HCT116 (cell line): ENCODE measurements around the gene FOXP1. TPM values are rescaled to one million over a fixed set of nuclear protein-coding genes. Genes with fewer than 3 reads are reported as not detected.

Experiments used
- ATAC-seq: fragments of 200-7000 bp; cut with Tn5 transposase; 2 replicates; pipeline ENCODE4 v1.9.1; 2020; ENCODE audit warnings: mild to moderate bottlenecking, moderate library complexity
- BruUV-seq: library from RNA; stranded (reverse); fragments of 400-500 nt; replicated peaks from 2 replicates; lab custom pipeline; 2021; lab: Mats Ljungman, UMichigan
- CTCF ChIA-PET: fragments of 300-600 bp; sonication (Branson Sonifier 250); formaldehyde crosslinking; loops from one replicate; lab custom pipeline; 2021; ENCODE audit warnings: antibody characterized with exemption; lab: Charles Lee
- POLR2A ChIA-PET: fragments of 300-600, 350-600 bp; sonication (Branson Sonifier 250); formaldehyde crosslinking; loops from one replicate; lab custom pipeline; 2021; ENCODE audit warnings: antibody characterized with exemption; lab: Charles Lee
- RAD21 ChIA-PET, 2 experiments: fragments of 300-600 bp; sonication (Branson Sonifier 250); formaldehyde crosslinking; loops; one replicate each; lab custom pipeline; 2023; ENCODE audit warnings: low total read pairs in 2 of 2; ENCODE audit not compliant: uncharacterized antibody in 2 of 2, unreplicated experiment in 2 of 2, low non-redundant PET in 1 of 2; lab: Charles Lee
- DNase-seq: peaks from one replicate; pipeline ENCODE4 v3.0.0-alpha.2; 2010; ENCODE audit warnings: low read depth, low spot score
- H2AFZ ChIP-seq: fragments of 200-600 bp; shearing (Covaris generic), sonication (generic); 2 replicates; pipeline ENCODE4 v1.6.1; 2017; ENCODE audit warnings: low read depth, mixed run types, mixed read lengths, antibody characterized with exemption, low read length; ENCODE audit not compliant: poor library complexity, severe bottlenecking
- H3K27ac ChIP-seq: 2 replicates; pipeline ENCODE4 v1.5.1; 2012; ENCODE audit warnings: low read depth, low read length
- H3K27me3 ChIP-seq: fragments of 200-600 bp; sonication (generic); 2 replicates; pipeline ENCODE4 v1.6.1; 2016; ENCODE audit warnings: mixed run types, low read length, mixed read lengths; ENCODE audit not compliant: insufficient read depth
- H3K36me3 ChIP-seq, 2 experiments: fragments of 200-500 bp in 1 of 2; fragments of 200-600 bp in 1 of 2; sonication (Bioruptor generic) in 1 of 2; sonication (generic) in 1 of 2; 2 replicates each; pipeline versions ENCODE4 v1.5.1 to v1.6.1; 2014 to 2016; ENCODE audit warnings: low read length in 2 of 2, inconsistent platforms in 1 of 2, mixed read lengths in 1 of 2, mixed run types in 1 of 2; ENCODE audit not compliant: insufficient read depth in 2 of 2, control insufficient read depth in 1 of 2
- H3K4me1 ChIP-seq, 2 experiments: fragments of 200-600 bp in 1 of 2; sonication (generic) in 1 of 2; 2 replicates each; pipeline versions ENCODE4 v1.5.1 to v1.6.1; 2012 to 2017; ENCODE audit warnings: low read length in 2 of 2, inconsistent platforms in 1 of 2, mild to moderate bottlenecking in 1 of 2, mixed read lengths in 1 of 2, mixed run types in 1 of 2, moderate library complexity in 1 of 2; ENCODE audit not compliant: insufficient read depth in 2 of 2, control insufficient read depth in 1 of 2
- H3K4me2 ChIP-seq: fragments of 200-600 bp; sonication (generic); 2 replicates; pipeline ENCODE4 v1.6.1; 2017; ENCODE audit warnings: mixed run types, low read length, mixed read lengths
- H3K4me3 ChIP-seq, 2 experiments: fragments of 200-600 bp in 1 of 2; sonication (generic) in 1 of 2; replicated peaks in 1 of 2; 2 replicates each; pipeline ENCODE4 v1.5.1; 2011 to 2016; ENCODE audit warnings: low read length in 2 of 2, control low read depth in 1 of 2, low read depth in 1 of 2, mild to moderate bottlenecking in 1 of 2, mixed read lengths in 1 of 2, mixed run types in 1 of 2
- H3K79me2 ChIP-seq: fragments of 200-600 bp; sonication (generic); 2 replicates; pipeline ENCODE4 v1.6.1; 2017; ENCODE audit warnings: mild to moderate bottlenecking, mixed run types, low read length, moderate library complexity, mixed read lengths; ENCODE audit not compliant: insufficient read depth
- H3K9ac ChIP-seq: fragments of 200-600 bp; sonication (generic); 2 replicates; pipeline ENCODE4 v1.6.1; 2016; ENCODE audit warnings: low read length, mixed read lengths
- H3K9me2 ChIP-seq: fragments of 200-600 bp; sonication (generic), shearing (Covaris generic); 2 replicates; pipeline ENCODE4 v1.6.1; 2017; ENCODE audit warnings: mixed run types, mild to moderate bottlenecking, moderate library complexity; ENCODE audit not compliant: insufficient read depth
- H3K9me3 ChIP-seq, 2 experiments: fragments of 200-500 bp in 1 of 2; fragments of 200-600 bp in 1 of 2; sonication (Bioruptor generic) in 1 of 2; sonication (generic) in 1 of 2; 2 replicates each; pipeline ENCODE4 v1.6.1; 2014 to 2017; ENCODE audit warnings: low read length in 2 of 2, mixed read lengths in 2 of 2, inconsistent platforms in 1 of 2, low read depth in 1 of 2, mild to moderate bottlenecking in 1 of 2, mixed run types in 1 of 2, moderate library complexity in 1 of 2; ENCODE audit not compliant: control insufficient read depth in 1 of 2, insufficient read depth in 1 of 2
- H4K20me1 ChIP-seq: fragments of 200-600 bp; sonication (generic), shearing (Covaris generic); 2 replicates; pipeline ENCODE4 v1.6.1; 2017; ENCODE audit warnings: mixed run types, mild to moderate bottlenecking, moderate library complexity; ENCODE audit not compliant: insufficient read depth
- CBX3 ChIP-seq: IDR thresholded peaks from 2 replicates; pipeline ENCODE4 v1.6.1; 2012; ENCODE audit warnings: low read depth
- EGR1 ChIP-seq: IDR thresholded peaks from 2 replicates; pipeline ENCODE4 v1.6.1; 2012; ENCODE audit warnings: low read depth
- ELF1 ChIP-seq: IDR thresholded peaks from 2 replicates; pipeline ENCODE4 v1.6.1; 2012; ENCODE audit warnings: low read depth, borderline replicate concordance
- EZH2 ChIP-seq: fragments of 200-600 bp; sonication (generic); IDR thresholded peaks from 2 replicates; pipeline ENCODE4 v1.6.1; 2017; ENCODE audit warnings: antibody characterized with exemption, mixed run types
- FOSL1 ChIP-seq: IDR thresholded peaks from 2 replicates; pipeline ENCODE4 v1.6.1; 2012; ENCODE audit warnings: low read depth
- JUND ChIP-seq: IDR thresholded peaks from 2 replicates; pipeline ENCODE4 v1.6.1; 2012
- POLR2A ChIP-seq: IDR thresholded peaks from 2 replicates; pipeline ENCODE4 v1.7.0; 2011; ENCODE audit warnings: borderline replicate concordance; ENCODE audit not compliant: insufficient read depth, insufficient read length; ENCODE audit errors: extremely low read depth
- POLR2AphosphoS5 ChIP-seq: IDR thresholded peaks from 2 replicates; pipeline ENCODE4 v1.6.1; 2011; ENCODE audit warnings: mild to moderate bottlenecking, low read depth, low read length, moderate library complexity
- RAD21 ChIP-seq: IDR thresholded peaks from 2 replicates; pipeline ENCODE4 v1.6.1; 2012; ENCODE audit warnings: low read depth, mild to moderate bottlenecking
- SIN3A ChIP-seq: IDR thresholded peaks from 2 replicates; pipeline ENCODE4 v1.6.1; 2012; ENCODE audit warnings: low read depth
- SRF ChIP-seq: IDR thresholded peaks from 2 replicates; pipeline ENCODE4 v1.6.1; 2012; ENCODE audit warnings: low read depth
- TCF7L2 ChIP-seq: IDR thresholded peaks from 2 replicates; pipeline ENCODE4 v1.7.0; 2011; ENCODE audit warnings: borderline replicate concordance, inconsistent platforms; ENCODE audit not compliant: insufficient read depth, insufficient read length; ENCODE audit errors: extremely low read depth
- ZFX ChIP-seq: fragments of 450-650 bp; IDR thresholded peaks from 2 replicates; pipeline ENCODE4 v1.6.1; 2017
- ZNF274 ChIP-seq: fragments of 200-500 bp; sonication (Bioruptor generic); IDR thresholded peaks from 2 replicates; pipeline ENCODE4 v1.6.1; 2014; ENCODE audit warnings: mild to moderate bottlenecking, low read depth, low read length, inconsistent platforms
- intact Hi-C: fragments of 100-400 bp; cut with micrococcal nuclease; formaldehyde crosslinking; loops from 2 replicates; pipeline ENCODE4 v1.10.0; 2022
- total RNA-seq: library from RNA; stranded (reverse); gene quantifications from one replicate; pipeline ENCODE4 v1.2.1, GENCODE V29; 2021; ENCODE audit not compliant: unreplicated experiment
- TF ChIP-seq, protein P1 (sequence below): IDR thresholded peaks from 2 replicates; pipeline ENCODE4 v1.6.1; 2012
- TF ChIP-seq, protein P2 (sequence below): IDR thresholded peaks from 2 replicates; pipeline ENCODE4 v1.6.1; 2011; ENCODE audit warnings: mild to moderate bottlenecking, low read length, moderate library complexity; ENCODE audit not compliant: insufficient replicate concordance; ENCODE audit errors: extremely low read depth
- TF ChIP-seq, protein P3 (sequence below): IDR thresholded peaks from 2 replicates; pipeline ENCODE4 v1.6.1; 2012
- TF ChIP-seq, protein P4 (sequence below): IDR thresholded peaks from 2 replicates; pipeline ENCODE4 v1.6.1; 2012; ENCODE audit warnings: low read depth

Gene FOXP1
- total RNA-seq, 1 experiment from 2014 or later = 11.4 TPM

DNA sequence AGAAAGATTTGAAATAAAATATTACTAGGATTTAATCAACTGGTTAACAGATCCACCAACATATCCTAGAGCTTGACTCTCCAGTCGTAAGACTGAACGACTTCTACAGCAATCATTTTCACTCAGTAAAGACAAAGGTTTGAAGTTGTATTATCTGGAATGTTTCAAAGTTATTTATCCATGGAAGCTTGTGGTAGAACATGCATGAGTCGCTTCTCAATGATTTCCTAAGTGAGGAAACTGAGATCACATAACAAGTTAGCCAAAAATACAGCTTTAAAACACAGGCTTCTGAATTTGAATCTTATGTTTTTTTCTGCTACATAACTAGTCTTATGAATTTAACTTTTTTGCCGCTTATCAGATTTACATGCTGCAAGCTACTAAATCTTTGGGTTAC, 241.8 kb downstream of the FOXP1 start:
- no peaks in the 10 kb centered on the region for H3K9me2 ChIP-seq
- ChIA-PET POLR2A (no interaction called here), RAD21 (no interaction called here), CTCF (no interaction called here)
- TF ChIP-seq SRF = no peak
- TF ChIP-seq ZNF274 = no peak
- TF ChIP-seq, protein P1, sequence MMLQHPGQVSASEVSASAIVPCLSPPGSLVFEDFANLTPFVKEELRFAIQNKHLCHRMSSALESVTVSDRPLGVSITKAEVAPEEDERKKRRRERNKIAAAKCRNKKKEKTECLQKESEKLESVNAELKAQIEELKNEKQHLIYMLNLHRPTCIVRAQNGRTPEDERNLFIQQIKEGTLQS = no peak
- H4K20me1 ChIP-seq = no peaks in the 10 kb centered on the region
- BruUV-seq = no TSS peak
- no peak overlapping the region for H3K4me3 ChIP-seq
- no peaks in the 10 kb centered on the region for H3K9me3 ChIP-seq
- no peak overlapping the region for H3K27ac ChIP-seq
- no peaks in the 10 kb centered on the region for H3K4me1 ChIP-seq
- H3K79me2 ChIP-seq = no peaks in the 10 kb centered on the region
- intact Hi-C loops = no loop called here
- no peak for DNase-seq
- no peak overlapping the region for H2AFZ ChIP-seq
- H3K9ac ChIP-seq = no peak overlapping the region
- no peak for ATAC-seq
- no peaks in the 10 kb centered on the region for H3K27me3 ChIP-seq
- no peaks in the 10 kb centered on the region for H3K36me3 ChIP-seq
- no peak overlapping the region for H3K4me2 ChIP-seq

DNA sequence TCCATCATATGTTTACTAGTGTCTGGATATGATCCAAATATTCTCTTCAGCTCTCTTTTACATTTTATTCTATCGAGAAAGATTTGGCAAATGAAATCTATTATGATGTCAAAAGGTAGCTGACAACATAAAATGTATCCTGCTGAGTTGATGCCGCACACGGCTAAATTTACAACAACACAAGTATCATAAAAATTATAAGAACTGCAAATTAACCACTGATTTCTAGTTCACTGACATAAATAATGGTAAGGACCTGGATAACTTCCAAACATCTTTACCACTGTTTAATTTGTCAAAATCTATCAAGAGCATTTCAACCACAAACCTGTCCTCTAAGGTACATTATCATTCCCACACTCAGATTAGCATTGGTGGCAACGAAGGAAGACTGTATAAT, 244.5 kb downstream of the FOXP1 start:
- ATAC-seq = no peak
- TF ChIP-seq SIN3A (no peak), TCF7L2 (no peak), CBX3 (no peak), EZH2 (no peak), JUND (no peak), FOSL1 (no peak), POLR2A (no peak), ELF1 (no peak), EGR1 (no peak), POLR2AphosphoS5 (no peak), ZFX (no peak), RAD21 (no peak)
- TF ChIP-seq, protein P2, sequence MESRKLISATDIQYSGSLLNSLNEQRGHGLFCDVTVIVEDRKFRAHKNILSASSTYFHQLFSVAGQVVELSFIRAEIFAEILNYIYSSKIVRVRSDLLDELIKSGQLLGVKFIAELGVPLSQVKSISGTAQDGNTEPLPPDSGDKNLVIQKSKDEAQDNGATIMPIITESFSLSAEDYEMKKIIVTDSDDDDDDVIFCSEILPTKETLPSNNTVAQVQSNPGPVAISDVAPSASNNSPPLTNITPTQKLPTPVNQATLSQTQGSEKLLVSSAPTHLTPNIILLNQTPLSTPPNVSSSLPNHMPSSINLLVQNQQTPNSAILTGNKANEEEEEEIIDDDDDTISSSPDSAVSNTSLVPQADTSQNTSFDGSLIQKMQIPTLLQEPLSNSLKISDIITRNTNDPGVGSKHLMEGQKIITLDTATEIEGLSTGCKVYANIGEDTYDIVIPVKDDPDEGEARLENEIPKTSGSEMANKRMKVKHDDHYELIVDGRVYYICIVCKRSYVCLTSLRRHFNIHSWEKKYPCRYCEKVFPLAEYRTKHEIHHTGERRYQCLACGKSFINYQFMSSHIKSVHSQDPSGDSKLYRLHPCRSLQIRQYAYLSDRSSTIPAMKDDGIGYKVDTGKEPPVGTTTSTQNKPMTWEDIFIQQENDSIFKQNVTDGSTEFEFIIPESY = no peak
- TF ChIP-seq, protein P3, sequence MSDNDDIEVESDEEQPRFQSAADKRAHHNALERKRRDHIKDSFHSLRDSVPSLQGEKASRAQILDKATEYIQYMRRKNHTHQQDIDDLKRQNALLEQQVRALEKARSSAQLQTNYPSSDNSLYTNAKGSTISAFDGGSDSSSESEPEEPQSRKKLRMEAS = no peak
- TF ChIP-seq, protein P4, sequence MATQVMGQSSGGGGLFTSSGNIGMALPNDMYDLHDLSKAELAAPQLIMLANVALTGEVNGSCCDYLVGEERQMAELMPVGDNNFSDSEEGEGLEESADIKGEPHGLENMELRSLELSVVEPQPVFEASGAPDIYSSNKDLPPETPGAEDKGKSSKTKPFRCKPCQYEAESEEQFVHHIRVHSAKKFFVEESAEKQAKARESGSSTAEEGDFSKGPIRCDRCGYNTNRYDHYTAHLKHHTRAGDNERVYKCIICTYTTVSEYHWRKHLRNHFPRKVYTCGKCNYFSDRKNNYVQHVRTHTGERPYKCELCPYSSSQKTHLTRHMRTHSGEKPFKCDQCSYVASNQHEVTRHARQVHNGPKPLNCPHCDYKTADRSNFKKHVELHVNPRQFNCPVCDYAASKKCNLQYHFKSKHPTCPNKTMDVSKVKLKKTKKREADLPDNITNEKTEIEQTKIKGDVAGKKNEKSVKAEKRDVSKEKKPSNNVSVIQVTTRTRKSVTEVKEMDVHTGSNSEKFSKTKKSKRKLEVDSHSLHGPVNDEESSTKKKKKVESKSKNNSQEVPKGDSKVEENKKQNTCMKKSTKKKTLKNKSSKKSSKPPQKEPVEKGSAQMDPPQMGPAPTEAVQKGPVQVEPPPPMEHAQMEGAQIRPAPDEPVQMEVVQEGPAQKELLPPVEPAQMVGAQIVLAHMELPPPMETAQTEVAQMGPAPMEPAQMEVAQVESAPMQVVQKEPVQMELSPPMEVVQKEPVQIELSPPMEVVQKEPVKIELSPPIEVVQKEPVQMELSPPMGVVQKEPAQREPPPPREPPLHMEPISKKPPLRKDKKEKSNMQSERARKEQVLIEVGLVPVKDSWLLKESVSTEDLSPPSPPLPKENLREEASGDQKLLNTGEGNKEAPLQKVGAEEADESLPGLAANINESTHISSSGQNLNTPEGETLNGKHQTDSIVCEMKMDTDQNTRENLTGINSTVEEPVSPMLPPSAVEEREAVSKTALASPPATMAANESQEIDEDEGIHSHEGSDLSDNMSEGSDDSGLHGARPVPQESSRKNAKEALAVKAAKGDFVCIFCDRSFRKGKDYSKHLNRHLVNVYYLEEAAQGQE = no peak
- no peaks in the 10 kb centered on the region for H3K9me2 ChIP-seq

More for the DNA sequence above, 244.5 kb downstream of the FOXP1 start:
- no peak for DNase-seq
- Histone ChIP-seq H3K9me3 (no peaks in the 10 kb centered on the region), H3K4me3 (no peak overlapping the region), H3K4me2 (no peak overlapping the region), H3K4me1 (no peaks in the 10 kb centered on the region), H3K27me3 (no peaks in the 10 kb centered on the region), H4K20me1 (no peaks in the 10 kb centered on the region), H3K79me2 (no peaks in the 10 kb centered on the region), H3K27ac (no peak overlapping the region), H3K9ac (no peak overlapping the region), H2AFZ (no peak overlapping the region), H3K36me3 (no peaks in the 10 kb centered on the region)
- intact Hi-C loops = no loop called here
- RAD21 ChIA-PET = no interaction called here
- no TSS peak for BruUV-seq
- CTCF ChIA-PET = no interaction called here
- POLR2A ChIA-PET = no interaction called here
